Activated gamma-delta T cell (primary cell): ENCODE data around the gene HDAC1.

Experiments used
- DNase-seq: peaks from one replicate; lab custom pipeline; 2025; lab: John Stamatoyannopoulos, UW

Gene HDAC1

DNA sequence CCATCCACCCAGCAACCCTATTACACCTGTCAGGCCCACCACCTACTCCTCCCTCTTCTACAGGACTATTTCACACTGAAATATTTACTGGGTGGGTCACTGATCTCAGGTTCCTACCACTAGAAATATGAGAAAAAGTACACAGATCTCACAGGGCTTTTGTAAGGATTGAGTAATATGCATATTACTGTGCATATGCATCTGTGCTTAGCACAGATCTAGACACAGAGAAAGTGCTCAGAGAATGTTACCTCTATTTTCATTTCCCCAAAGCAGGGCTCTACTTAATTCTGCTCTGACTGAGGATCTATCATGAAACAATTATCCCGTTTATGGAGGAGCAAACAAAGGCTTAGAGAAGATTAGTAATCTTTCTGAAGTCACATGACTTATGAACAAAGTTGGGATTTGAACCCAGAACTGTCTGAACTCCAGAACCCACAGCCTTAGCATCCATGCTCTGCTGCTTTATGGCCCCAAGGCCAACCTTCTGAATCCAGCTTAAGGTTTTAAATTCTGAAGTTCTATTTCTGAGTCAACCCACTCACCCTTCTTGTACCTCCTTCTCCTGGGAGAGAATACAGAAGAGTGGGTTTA lies 82.2 kb downstream of the HDAC1 start:
- DNase-seq = no peak

DNA sequence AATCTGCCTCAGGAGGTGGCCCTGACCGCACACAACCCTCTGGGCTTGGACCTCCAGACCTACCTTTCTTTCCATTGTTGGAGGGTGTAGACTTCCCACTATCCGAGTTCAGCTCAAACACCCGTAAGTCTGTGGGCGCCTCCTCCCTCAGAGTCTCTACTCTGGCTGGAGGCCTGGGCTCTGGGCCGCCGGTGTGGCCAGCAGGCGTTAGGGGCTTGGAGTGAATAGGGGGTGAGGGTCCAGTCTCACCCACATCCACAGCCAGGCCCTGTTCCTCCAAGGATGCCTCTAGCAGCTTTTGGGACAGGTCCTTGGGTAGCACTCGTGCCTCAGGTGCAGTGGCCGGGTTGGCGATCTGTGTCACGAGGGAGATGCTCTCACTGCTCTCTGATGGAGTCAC lies 84.3 kb downstream of the HDAC1 start:
- DNase-seq = no peak

DNA sequence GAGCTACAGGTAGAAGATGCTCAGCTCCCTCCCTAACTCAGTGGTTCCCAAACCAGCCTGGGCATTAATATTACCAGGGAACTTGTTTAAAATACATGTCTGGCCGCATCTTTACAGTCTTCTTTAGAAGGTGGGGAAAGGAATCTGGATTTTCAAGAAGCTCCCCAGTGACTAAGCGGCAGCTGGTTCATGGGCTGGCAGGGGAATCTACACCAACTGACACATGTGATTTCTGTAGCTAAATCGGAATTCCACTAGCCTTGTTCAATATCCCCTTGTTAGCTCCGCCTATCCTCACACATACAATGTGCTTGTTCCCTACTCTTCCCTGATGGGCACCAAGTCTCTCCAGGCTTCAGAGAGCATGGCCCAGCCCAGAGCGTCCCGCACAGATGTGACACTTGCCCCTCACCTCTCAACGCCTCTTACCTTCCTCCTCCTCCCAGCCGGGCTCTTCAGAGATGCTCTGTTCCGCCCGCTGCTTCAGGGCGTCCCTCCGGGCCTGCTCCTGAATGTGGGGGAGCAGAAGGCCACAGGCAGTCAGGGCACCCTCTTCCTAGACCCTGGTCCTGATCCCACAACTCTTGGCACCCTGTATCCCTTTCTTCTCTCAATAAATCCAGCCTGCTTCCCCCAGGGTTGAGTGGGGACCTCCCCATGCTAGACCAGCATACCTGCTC lies 85.8 kb downstream of the HDAC1 start:
- DNase-seq = no peak

DNA sequence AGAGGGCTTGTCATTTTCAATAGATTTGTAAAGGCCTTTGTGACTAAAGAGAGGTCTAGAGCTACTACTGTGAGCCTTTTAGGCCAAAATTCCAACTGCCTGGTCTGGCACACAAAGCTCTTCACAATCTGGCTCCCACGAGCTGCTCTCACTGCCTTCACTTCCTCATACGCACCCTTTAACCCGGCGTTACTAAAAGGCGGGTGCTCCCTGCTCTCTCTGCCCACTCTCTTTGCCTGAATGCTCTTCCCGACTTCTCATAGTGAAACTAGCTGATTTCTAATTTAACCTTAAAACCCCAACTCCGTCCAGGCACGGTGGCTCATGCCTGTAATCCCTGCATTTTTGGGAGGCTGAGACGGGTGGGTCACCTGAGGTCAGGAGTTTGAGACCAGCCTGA lies 88.2 kb downstream of the HDAC1 start:
- DNase-seq = no peak
